DND-41 (cell line): Measurements from ENCODE around the gene ALDH3B1.

Experiments used
- ATAC-seq: fragments of 200-7000 bp; cut with Tn5 transposase; 3 replicates; pipeline ENCODE4 v1.9.1; 2021; ENCODE audit warnings: low read depth; ENCODE audit not compliant: insufficient read depth
- DNase-seq: peaks from one replicate; pipeline ENCODE4 v3.0.0-alpha.2; 2020
- H2AFZ ChIP-seq: 2 replicates; pipeline ENCODE4 v1.6.0; 2012; ENCODE audit warnings: low read depth, low read length
- H3K27ac ChIP-seq: 2 replicates; pipeline ENCODE4 v1.5.1; 2012; ENCODE audit warnings: low read length, inconsistent platforms
- H3K27me3 ChIP-seq: fragments of 200-600 bp; sonication (generic); 2 replicates; pipeline ENCODE4 v1.6.0; 2012; ENCODE audit warnings: low read length, mild to moderate bottlenecking, inconsistent platforms; ENCODE audit not compliant: insufficient read depth, poor library complexity
- H3K36me3 ChIP-seq: 2 replicates; pipeline ENCODE4 v1.5.1; 2012; ENCODE audit warnings: low read length, inconsistent platforms; ENCODE audit not compliant: insufficient read depth
- H3K4me1 ChIP-seq: 2 replicates; pipeline ENCODE4 v1.5.1; 2012; ENCODE audit warnings: mild to moderate bottlenecking, low read length; ENCODE audit not compliant: insufficient read depth
- H3K4me2 ChIP-seq: 2 replicates; pipeline ENCODE4 v1.6.0; 2012; ENCODE audit warnings: mild to moderate bottlenecking, moderate library complexity, low read length, inconsistent platforms; ENCODE audit not compliant: insufficient read depth
- H3K4me3 ChIP-seq, 2 experiments: fragments of 200-600 bp in 1 of 2; shearing (Covaris generic) in 1 of 2; 2 replicates each; pipeline ENCODE4 v1.5.1; 2012 to 2016; ENCODE audit warnings: inconsistent platforms in 2 of 2, low read length in 2 of 2, mild to moderate bottlenecking in 2 of 2, low read depth in 1 of 2, moderate library complexity in 1 of 2
- H3K79me2 ChIP-seq: 2 replicates; pipeline ENCODE4 v1.6.0; 2012; ENCODE audit warnings: low read length, inconsistent platforms; ENCODE audit not compliant: insufficient read depth
- H3K9ac ChIP-seq: 2 replicates; pipeline ENCODE4 v1.6.0; 2012; ENCODE audit warnings: low read depth, mild to moderate bottlenecking, inconsistent platforms, low read length, moderate library complexity
- H3K9me3 ChIP-seq: 2 replicates; pipeline ENCODE4 v1.5.1; 2012; ENCODE audit warnings: low read length, moderate library complexity, mild to moderate bottlenecking, inconsistent platforms; ENCODE audit not compliant: insufficient read depth, severe bottlenecking
- H4K20me1 ChIP-seq: 2 replicates; pipeline ENCODE4 v1.6.0; 2012; ENCODE audit warnings: low read length; ENCODE audit not compliant: insufficient read depth
- CTCF ChIP-seq: IDR thresholded peaks from 2 replicates; pipeline ENCODE4 v1.5.1; 2012; ENCODE audit warnings: borderline replicate concordance, low read length, moderate library complexity, mild to moderate bottlenecking; ENCODE audit not compliant: poor library complexity, severe bottlenecking; ENCODE audit errors: extremely low read depth
- EZH2 ChIP-seq: IDR thresholded peaks from 3 replicates; pipeline ENCODE4 v1.6.1; 2012; ENCODE audit warnings: borderline replicate concordance, low read depth, mild to moderate bottlenecking, moderate library complexity, low read length, inconsistent platforms; ENCODE audit not compliant: severe bottlenecking

The ALDH3B1 gene

GRCh38 chr11:68036717-68037239 lies 26.7 kb downstream of the ALDH3B1 start:
- no peak overlapping the region for H3K4me2 ChIP-seq
- H3K27me3 ChIP-seq: no peaks in the 10 kb centered on the region
- no peak overlapping the region; the same call in 1 of the 2 replicates for H3K27ac ChIP-seq
- no peak for TF ChIP-seq CTCF
- no peak for TF ChIP-seq EZH2
- peaks cover 12% of the 10 kb centered on the region for H3K79me2 ChIP-seq
- ATAC-seq (no peak), DNase-seq (no peak)
- H2AFZ ChIP-seq: no peak overlapping the region
- H3K36me3 ChIP-seq: peaks cover 32% of the 10 kb centered on the region
- peaks cover 17% of the 10 kb centered on the region for H4K20me1 ChIP-seq
- H3K9me3 ChIP-seq: no peaks in the 10 kb centered on the region
- H3K4me3 ChIP-seq: no peak overlapping the region
- H3K9ac ChIP-seq: no peak overlapping the region
- peaks cover 23% of the 10 kb centered on the region for H3K4me1 ChIP-seq

GRCh38 chr11:68037411-68038225 lies 27.5 kb downstream of the ALDH3B1 start:
- H3K9me3 ChIP-seq: no peaks in the 10 kb centered on the region
- DNase-seq (no peak), ATAC-seq (no peak)
- H3K27ac ChIP-seq: no peak overlapping the region
- peaks cover 14% of the 10 kb centered on the region for H3K4me1 ChIP-seq
- H3K9ac ChIP-seq: no peak overlapping the region
- H3K36me3 ChIP-seq: peaks cover 23% of the 10 kb centered on the region
- H3K4me3 ChIP-seq: no peak overlapping the region
- no peak overlapping the region for H2AFZ ChIP-seq
- peaks cover 4% of the 10 kb centered on the region for H3K79me2 ChIP-seq
- H3K27me3 ChIP-seq: no peaks in the 10 kb centered on the region
- peaks cover 9% of the 10 kb centered on the region for H4K20me1 ChIP-seq
- no peak overlapping the region for H3K4me2 ChIP-seq
- TF ChIP-seq EZH2 (no peak), CTCF (no peak)

GRCh38 chr11:68038226-68038717 lies 28.1 kb downstream of the ALDH3B1 start:
- H3K79me2 ChIP-seq: no peaks in the 10 kb centered on the region; the same call in 1 of the 2 replicates
- H3K36me3 ChIP-seq: peaks cover 17% of the 10 kb centered on the region
- DNase-seq: no peak
- TF ChIP-seq EZH2 (no peak), CTCF (no peak)
- no peaks in the 10 kb centered on the region for H3K27me3 ChIP-seq
- no peaks in the 10 kb centered on the region for H3K9me3 ChIP-seq
- H3K4me2 ChIP-seq: no peak overlapping the region
- no peak overlapping the region for H2AFZ ChIP-seq
- ATAC-seq: no peak
- no peak overlapping the region for H3K4me3 ChIP-seq
- peaks cover 11% of the 10 kb centered on the region for H3K4me1 ChIP-seq
- H3K27ac ChIP-seq: no peak overlapping the region
- H3K9ac ChIP-seq: no peak overlapping the region
- peaks cover 2% of the 10 kb centered on the region for H4K20me1 ChIP-seq
